NB4 (cell line): ENCODE results near the gene MYCBP2.

Experiments used
- DNase-seq: peaks from one replicate; pipeline ENCODE4 v3.0.0; 2010; ENCODE audit warnings: low read depth
- H3K4me3 ChIP-seq: one replicate; pipeline ENCODE4 v1.5.1; 2011; ENCODE audit warnings: mild to moderate bottlenecking, low read depth, low read length, moderate library complexity
- CTCF ChIP-seq: IDR thresholded peaks from one replicate; pipeline ENCODE4 v1.5.1; 2012; ENCODE audit warnings: low read depth, low read length
- MAX ChIP-seq: IDR thresholded peaks from 2 replicates; pipeline ENCODE4 v1.6.1; 2011; ENCODE audit warnings: low read depth, low read length
- MYC ChIP-seq: IDR thresholded peaks from 2 replicates; pipeline ENCODE4 v1.6.1; 2011; ENCODE audit warnings: low read depth, low read length
- POLR2A ChIP-seq: IDR thresholded peaks from 2 replicates; pipeline ENCODE4 v1.6.1; 2011; ENCODE audit warnings: mild to moderate bottlenecking; ENCODE audit not compliant: insufficient read length; ENCODE audit errors: extremely low read depth

MYCBP2 gene

DNA sequence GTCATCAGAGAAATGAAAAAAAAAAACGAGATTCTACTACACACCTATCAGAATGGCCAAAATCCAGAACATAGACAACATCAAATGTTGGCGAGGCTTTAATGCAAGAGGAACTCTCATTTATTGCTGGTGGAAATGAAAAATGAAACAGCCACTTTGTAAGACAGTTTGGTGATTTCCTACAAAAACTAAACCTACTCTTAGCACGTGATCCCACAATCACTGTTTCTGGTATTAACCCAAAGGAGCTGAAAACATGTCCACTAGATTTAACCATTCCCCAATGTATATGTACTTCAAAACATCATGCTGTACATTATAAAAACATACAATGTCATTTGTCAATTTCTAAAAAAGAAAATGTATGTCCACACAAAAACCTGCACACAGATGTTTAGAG lies 13.0 kb downstream of the MYCBP2 start:
- DNase-seq, result no peak
- TF ChIP-seq CTCF, result no peak
- no peak for TF ChIP-seq MAX
- no peak for TF ChIP-seq MYC
- no peak overlapping the region for H3K4me3 ChIP-seq

DNA sequence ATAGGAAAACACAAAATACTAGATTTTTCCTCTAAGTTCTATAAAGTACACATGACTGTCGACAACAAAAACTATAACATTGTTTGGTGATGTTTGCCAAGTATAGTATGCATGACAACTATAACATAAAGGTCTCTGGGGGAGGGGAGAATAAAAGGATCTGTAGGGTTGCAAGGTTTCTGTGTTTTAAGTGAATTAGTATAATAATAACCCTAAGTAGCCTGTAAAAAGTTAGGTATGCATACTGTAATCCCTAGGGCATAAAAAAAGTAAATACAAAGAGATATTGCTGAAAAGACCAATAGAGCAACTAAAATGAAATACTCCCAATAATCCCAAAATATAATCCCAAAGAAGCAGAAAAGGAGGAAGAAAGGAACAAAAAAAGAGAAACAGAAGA lies 14.6 kb downstream of the MYCBP2 start:
- no peak overlapping the region for H3K4me3 ChIP-seq
- DNase-seq, result no peak
- TF ChIP-seq POLR2A, result no peak
- TF ChIP-seq CTCF, result no peak
- TF ChIP-seq MAX, result no peak
- TF ChIP-seq MYC, result no peak

DNA sequence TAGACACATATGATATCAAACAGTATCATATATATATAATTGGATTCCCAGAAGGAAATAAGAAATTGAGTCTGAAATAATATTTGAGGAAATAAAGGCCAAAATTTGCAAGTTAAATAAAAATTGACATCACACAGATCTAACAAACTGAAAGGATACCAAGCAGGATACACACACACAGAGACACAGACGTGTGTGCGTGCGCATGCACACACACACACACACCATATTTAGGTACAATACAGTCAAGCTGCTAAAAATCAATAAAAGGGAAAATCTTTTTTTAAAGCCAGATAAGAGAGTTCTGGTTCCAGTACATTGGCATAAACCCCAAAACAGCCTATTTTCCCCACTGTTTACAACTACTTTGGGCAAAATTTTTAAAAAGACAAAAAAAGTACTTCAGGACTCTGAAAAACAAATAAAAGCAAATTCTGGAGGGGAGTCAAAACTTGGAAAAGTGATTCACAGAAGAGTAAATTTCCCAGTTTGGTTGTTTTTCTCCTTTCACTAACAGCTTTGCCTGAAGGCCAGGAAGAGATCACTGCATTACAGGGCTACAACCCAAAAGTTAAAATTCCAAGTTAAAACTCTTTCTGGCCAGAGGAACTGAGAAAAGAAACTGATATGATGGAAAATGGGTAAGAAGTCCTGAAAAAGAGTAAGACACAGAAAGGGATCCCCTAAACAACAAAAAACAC lies 16.2 kb downstream of the MYCBP2 start:
- no peak overlapping the region for H3K4me3 ChIP-seq
- no peak for DNase-seq
- TF ChIP-seq MYC (no peak), POLR2A (no peak), MAX (no peak), CTCF (no peak)

DNA sequence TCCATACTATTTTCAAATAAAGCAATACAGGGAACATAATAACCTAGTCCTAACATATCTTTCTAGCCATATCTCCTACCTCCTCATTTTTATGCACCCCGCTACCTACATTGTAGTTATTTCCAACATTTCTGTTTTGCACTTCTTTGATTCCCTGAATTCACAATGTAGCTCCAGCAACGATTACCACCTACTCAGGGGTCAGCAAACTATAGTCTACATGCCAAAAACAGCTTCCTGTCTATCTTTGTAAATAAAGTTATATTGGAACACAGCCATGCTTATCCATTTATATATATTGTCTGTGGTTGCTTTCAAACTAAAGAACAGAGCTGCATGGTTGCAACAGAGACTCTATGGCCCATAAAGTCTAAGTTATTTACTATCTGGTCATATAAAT lies 16.7 kb downstream of the MYCBP2 start:
- TF ChIP-seq MAX (no peak), MYC (no peak), POLR2A (no peak), CTCF (no peak)
- DNase-seq, result no peak
- H3K4me3 ChIP-seq, result no peak overlapping the region

- TF ChIP-seq MYC, result no peak
- TF ChIP-seq MAX, result no peak
- no peak for TF ChIP-seq CTCF
- no peak for TF ChIP-seq POLR2A
- no peak overlapping the region for H3K4me3 ChIP-seq
- DNase-seq, result no peak
Measured at GRCh38 chr13:77309254-77309653, 17.6 kb downstream of the MYCBP2 start.
